GM12872 (cell line): ENCODE results near the gene PRELID1.

Source experiments
- TF ChIP-seq, protein P1 (sequence below): IDR thresholded peaks from 3 replicates; pipeline ENCODE4 v1.5.1; 2011; ENCODE audit warnings: low read depth, mild to moderate bottlenecking, low read length, moderate library complexity; ENCODE audit not compliant: insufficient read depth

PRELID1 gene

DNA sequence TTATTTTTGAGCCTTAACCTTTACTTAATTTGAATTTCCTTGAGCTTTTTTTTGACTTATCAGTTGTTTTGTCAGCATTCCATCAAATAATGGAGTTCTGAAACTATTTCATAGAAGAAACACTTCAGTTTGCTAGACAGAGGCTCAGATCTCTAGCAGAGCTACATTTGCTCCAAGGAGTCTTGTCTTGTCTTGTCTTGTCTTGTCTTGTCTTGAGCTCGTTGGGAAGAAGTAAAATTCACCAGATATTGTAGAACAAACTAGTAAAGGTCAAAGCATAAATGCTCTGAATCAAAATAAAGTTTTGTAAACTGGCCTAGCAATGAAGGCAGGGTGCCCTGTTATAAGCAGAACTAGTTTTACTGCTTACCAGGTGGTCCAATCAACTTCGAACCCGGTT, 33.6 kb upstream of the PRELID1 start:
- TF ChIP-seq, protein P1, sequence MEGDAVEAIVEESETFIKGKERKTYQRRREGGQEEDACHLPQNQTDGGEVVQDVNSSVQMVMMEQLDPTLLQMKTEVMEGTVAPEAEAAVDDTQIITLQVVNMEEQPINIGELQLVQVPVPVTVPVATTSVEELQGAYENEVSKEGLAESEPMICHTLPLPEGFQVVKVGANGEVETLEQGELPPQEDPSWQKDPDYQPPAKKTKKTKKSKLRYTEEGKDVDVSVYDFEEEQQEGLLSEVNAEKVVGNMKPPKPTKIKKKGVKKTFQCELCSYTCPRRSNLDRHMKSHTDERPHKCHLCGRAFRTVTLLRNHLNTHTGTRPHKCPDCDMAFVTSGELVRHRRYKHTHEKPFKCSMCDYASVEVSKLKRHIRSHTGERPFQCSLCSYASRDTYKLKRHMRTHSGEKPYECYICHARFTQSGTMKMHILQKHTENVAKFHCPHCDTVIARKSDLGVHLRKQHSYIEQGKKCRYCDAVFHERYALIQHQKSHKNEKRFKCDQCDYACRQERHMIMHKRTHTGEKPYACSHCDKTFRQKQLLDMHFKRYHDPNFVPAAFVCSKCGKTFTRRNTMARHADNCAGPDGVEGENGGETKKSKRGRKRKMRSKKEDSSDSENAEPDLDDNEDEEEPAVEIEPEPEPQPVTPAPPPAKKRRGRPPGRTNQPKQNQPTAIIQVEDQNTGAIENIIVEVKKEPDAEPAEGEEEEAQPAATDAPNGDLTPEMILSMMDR, result no peak

DNA sequence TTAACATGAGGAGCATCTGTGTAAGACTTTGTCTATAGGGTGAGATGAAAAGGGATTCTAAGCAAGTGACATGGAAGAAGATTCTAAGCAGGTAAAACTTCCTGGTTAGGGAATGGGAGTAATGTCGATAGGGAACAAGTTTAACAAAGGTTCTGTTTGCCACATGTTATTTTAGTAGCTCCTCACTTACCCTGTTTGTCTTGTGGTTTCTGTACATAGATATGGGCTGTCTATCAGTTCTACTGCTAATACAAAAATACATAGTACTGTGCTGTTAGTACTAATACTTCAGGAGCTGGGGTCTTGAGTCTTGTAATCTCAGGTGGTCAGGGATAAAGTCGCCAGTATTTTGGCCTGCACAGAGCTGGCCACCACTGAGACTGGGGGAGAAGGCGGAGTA, 32.9 kb upstream of the PRELID1 start:
- TF ChIP-seq, protein P1, result no peak

DNA sequence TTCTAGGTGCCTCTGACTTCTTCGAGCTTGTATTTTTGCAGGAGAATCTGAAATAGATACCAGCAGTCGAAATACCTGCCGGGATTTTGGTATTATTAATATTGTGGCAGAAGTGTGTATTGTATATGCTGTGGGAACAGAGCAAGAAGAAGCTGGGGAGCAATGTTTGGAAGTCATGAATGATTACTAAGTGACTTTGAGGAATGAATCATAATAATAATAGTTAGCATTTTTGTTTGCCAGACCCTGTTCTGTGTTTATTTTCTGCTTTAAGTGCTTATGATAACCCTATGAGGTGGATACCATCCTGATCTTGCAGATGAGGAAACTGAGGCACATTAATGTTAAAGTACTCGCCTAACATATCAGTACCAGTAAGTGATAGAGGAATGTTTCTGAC, 32.5 kb upstream of the PRELID1 start:
- TF ChIP-seq, protein P1, result no peak

DNA sequence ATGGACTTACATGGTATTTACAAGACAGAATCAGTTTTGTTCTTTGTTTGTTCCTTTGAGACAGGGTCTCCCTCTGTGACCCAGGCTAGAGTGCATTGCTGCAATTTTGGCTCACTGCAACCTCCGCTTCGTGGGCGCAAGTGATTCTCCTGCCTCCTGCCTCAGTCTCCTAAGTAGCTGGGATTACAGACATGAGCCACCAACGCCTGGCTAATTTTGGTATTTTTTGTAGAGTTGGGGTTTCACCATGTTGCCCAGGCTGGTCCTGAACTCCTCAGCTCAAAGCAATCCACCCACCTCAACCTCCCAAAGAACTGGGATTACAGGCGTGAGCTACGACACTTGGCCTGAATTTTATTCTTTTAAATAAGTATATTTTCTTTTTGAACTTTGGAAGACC, 27.7 kb upstream of the PRELID1 start:
- TF ChIP-seq, protein P1, result no peak

DNA sequence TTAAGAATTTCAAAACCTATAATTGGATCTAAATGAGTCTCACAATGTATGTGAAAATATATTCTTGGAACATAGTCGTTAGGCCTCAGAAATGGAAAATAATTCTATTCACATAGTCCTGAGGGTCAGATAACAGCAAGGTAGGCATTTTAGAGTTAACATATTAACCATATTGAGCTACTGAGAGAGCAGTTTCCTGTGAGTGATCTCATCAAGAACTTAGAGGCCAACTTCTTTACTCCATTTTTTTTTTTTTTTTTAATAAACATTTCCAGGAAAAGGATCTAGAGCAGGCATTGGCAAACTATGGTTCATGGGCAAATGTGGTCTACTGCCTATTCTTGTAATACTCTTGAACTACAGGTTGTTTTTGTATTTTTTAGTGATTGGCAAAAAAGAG, 26.7 kb upstream of the PRELID1 start:
- TF ChIP-seq, protein P1, result no peak

DNA sequence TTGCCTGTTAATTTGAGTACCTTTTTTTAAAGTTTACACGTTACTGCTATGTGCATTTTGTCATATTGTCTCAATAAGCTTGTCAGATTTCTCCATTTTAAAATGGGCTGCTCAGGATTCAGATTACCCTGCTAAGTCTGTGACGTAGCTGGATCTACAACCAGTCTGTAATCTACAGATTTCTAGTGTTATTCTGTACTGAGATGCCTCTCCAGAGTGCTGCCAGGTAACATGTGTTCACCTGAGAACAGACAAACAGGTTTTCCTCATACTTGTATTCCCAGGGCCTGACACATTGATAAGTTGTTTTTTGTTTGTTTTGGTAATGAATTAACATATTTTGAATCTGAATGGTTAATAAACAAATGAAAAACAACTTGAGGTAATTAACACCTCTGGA, 15.4 kb upstream of the PRELID1 start:
- TF ChIP-seq, protein P1, result no peak

DNA sequence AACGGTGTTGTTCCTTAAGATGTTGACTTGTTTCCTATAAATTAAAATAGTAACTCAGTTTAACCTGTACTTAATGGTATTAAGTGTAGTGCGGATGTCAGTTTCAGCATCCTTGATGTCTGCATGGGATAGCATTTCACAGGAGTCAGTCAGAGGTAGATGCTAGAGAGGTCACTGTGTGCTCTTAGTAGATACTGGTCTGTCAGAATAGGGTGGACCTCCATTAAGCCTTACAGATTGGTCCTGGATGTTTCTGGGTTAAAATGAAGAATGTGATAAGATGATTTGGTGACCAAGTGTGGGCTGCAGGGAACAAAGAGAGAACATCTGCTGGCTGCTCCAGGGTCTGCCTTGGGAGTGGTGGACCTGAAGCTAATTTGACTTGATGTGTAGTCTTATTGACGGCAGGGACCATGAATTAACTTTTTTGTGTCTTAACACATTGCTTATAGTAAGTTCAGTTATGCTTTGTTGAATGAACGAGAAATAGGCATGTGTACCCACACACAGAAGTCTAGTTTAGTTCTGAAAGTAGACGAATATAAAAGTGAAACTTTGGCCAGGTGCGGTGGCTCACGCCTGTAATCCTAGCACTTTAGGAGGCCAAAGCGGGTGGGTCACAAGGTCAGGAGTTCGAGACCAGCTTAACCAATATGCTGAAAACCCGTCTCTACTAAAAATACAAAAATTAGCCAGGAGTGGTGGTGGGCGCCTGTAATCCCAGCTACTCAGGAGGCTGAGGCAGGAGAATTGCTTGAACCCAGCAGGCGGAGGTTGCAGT, 12.6 kb upstream of the PRELID1 start:
- TF ChIP-seq, protein P1, result no peak
